Transverse colon (tissue), 4 donors: ENCODE measurements around the gene PDE4D. TPM values are rescaled to one million over a fixed set of nuclear protein-coding genes. Genes with fewer than 3 reads are reported as not detected.
"Not testable (repeated sequence)": the region's sequence is repeated elsewhere in the genome, so short reads cannot be mapped to it uniquely, and the experiment has no call there.

ENCODE experiments used
- DNase-seq: peaks from one replicate; pipeline ENCODE4 v3.0.0-alpha.2; 2019
- H3K27ac ChIP-seq, 4 donors: fragments of 200-600 bp; sonication (generic); 2 replicates each; pipeline ENCODE4 v1.5.1; 2016 to 2018; ENCODE audit warnings: inconsistent platforms in 4 of 4
- H3K27me3 ChIP-seq: fragments of 200-600 bp; sonication (generic); 2 replicates; pipeline ENCODE4 v1.5.1; 2017; ENCODE audit warnings: inconsistent platforms
- H3K36me3 ChIP-seq, 4 donors: fragments of 200-600 bp; sonication (generic); 2 replicates each; pipeline ENCODE4 v1.5.1; 2017 to 2019; ENCODE audit warnings: inconsistent platforms in 4 of 4
- H3K4me1 ChIP-seq, 4 donors: fragments of 200-600 bp; sonication (generic); 2 replicates each; pipeline ENCODE4 v1.5.1; 2017 to 2020; ENCODE audit warnings: inconsistent platforms in 4 of 4
- H3K4me3 ChIP-seq, 4 donors: fragments of 200-600 bp; sonication (generic); 1 replicate in 1 of 4; 2 replicates in 3 of 4; pipeline versions ENCODE4 v1.5.1 to v1.6.1; 2017 to 2019; ENCODE audit warnings: inconsistent platforms in 4 of 4
- H3K9me3 ChIP-seq, 2 donors: fragments of 200-600 bp; sonication (generic); 2 replicates each; pipeline ENCODE4 v1.5.1; 2017 to 2019; ENCODE audit warnings: inconsistent platforms in 2 of 2
- CTCF ChIP-seq, 5 experiments: fragments of 200-600 bp in 3 of 5; fragments of 450-650 bp in 2 of 5; sonication (generic) in 3 of 5; IDR thresholded peaks; 1 replicate in 2 of 5; 2 replicates in 3 of 5; pipeline ENCODE4 v1.5.1; 2016 to 2017; ENCODE audit warnings: antibody characterized with exemption in 5 of 5, inconsistent platforms in 3 of 5, mild to moderate bottlenecking in 2 of 5, moderate library complexity in 1 of 5
- EP300 ChIP-seq: sonication (generic); formaldehyde crosslinking; IDR thresholded peaks from one replicate; pipeline ENCODE4 v1.6.1; 2017; ENCODE audit warnings: antibody characterized with exemption, low read depth
- POLR2A ChIP-seq: fragments of 450-650 bp; IDR thresholded peaks from one replicate; pipeline ENCODE4 v1.6.1; 2016; ENCODE audit warnings: antibody characterized with exemption, mild to moderate bottlenecking, moderate library complexity
- POLR2AphosphoS5 ChIP-seq, 3 donors: sonication (generic); formaldehyde crosslinking; IDR thresholded peaks; one replicate each; pipeline ENCODE4 v1.6.1; 2016; ENCODE audit warnings: antibody characterized with exemption in 3 of 3
- WGBS, 2 donors: methylation state at CpG; one replicate each; pipeline ENCODE4 v1.1.5; 2018; ENCODE audit warnings: low coverage in 1 of 2; 5-methylcytosine and 5-hydroxymethylcytosine counted together
- in situ Hi-C, 4 donors: fragments of 200-750 bp; cut with MboI; loops; one replicate each; pipeline versions ENCODE4 v1.15.0 to v1.15.1; 2017; ENCODE audit warnings: low sequenced_read_pairs in 3 of 4, low pct_ligation_motif_present in 1 of 4, low pct_unique_long_range_greater_than_20kb in 1 of 4
- intact Hi-C: fragments of 100-400 bp; cut with DNase I; formaldehyde crosslinking; loops from one replicate; pipeline ENCODE4 v1.15.1; 2023; ENCODE audit warnings: low total_unique reads
- total RNA-seq, 4 donors: library from RNA; depleted of rRNA; stranded (reverse); fragments of >200 nt; gene quantifications; one replicate each; pipeline ENCODE4 v1.1.0, GENCODE V29; 2016

Gene PDE4D
- total RNA-seq, 4 donors from 2014 or later = 47.0 to 302 (median 73.6) TPM

DNA sequence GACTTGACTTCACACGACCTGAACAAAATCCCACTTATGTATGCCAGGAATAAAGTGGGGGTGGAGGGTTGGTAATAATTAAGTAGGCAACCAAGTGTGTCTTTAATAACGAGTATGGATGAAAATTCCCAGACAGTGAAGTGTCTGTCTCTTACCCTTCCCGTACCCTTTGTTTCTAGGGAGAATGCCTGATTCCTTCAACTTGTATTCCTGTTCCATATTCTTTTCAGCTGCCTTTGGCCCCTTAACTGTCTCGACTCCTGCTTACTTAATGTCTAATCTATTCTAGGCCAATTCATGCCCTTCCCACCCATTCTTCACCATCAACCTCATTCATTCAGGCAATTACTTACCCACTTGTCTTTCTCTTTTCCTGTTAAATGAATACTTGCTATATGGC is 930.2 kb downstream of the PDE4D start:
- 66 to 83% methylated on average over 3 to 4 of the region's 4 CpGs for WGBS, 2 donors

DNA sequence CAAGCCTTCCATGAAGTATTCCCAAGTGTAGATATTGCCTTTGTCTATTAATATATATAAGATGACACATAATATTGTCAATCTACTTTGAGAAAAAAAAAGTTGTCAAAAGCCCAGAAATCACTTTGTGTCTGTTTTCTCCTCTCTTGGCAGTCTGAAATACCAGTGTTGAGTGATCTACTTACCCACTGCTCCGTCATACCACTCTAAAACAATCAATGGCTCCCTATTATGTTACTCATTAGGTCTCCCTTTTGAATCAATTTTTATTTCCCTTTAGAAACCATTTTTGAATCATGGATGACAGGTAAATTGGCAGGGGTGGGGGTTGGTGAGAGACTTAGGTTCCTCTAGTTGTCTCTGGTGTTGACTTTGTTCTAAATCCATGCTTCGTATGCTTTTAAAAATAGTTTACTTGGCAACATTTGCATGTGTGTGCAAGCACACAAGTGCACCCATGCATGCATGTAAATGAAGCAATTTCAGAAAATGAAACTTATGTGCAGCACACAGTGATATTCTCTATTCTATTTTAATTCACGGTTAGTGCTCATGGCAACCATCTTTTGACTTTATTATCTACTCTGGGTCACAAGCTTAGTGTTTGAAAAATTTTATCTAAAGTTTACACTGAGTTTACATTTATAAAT is 931.8 kb downstream of the PDE4D start:
- WGBS, 2 donors = 81 to 88% methylated on average over 3 of the region's 3 CpGs
- Histone ChIP-seq H3K27me3 (no peaks in the 10 kb centered on the region), H3K4me1 (no peaks in the 10 kb centered on the region), H3K36me3 (no peaks in the 10 kb centered on the region), H3K27ac (no peak overlapping the region), H3K9me3 (no peaks in the 10 kb centered on the region), H3K4me3 (no peak overlapping the region)
- TF ChIP-seq POLR2AphosphoS5 (IDR thresholded peaks at IDR 0.05) = no peak
- TF ChIP-seq CTCF (IDR thresholded peaks at IDR 0.05) = no peak
- TF ChIP-seq POLR2A = no peak
- TF ChIP-seq EP300 = no peak
- in situ Hi-C loops (no loop called here), intact Hi-C loops (no loop called here)
- no peak for DNase-seq

More for the DNA sequence above, 930.2 kb downstream of the PDE4D start:
- Histone ChIP-seq H3K27ac (no peak overlapping the region), H3K9me3 (no peaks in the 10 kb centered on the region), H3K36me3 (no peaks in the 10 kb centered on the region), H3K27me3 (no peaks in the 10 kb centered on the region), H3K4me3 (no peak overlapping the region), H3K4me1 (no peaks in the 10 kb centered on the region)
- in situ Hi-C loops (no loop called here), intact Hi-C loops (no loop called here)
- no peak for TF ChIP-seq POLR2AphosphoS5 (IDR thresholded peaks at IDR 0.05)
- no peak for TF ChIP-seq CTCF (IDR thresholded peaks at IDR 0.05)
- no peak for TF ChIP-seq EP300
- TF ChIP-seq POLR2A = no peak
- DNase-seq = no peak

DNA sequence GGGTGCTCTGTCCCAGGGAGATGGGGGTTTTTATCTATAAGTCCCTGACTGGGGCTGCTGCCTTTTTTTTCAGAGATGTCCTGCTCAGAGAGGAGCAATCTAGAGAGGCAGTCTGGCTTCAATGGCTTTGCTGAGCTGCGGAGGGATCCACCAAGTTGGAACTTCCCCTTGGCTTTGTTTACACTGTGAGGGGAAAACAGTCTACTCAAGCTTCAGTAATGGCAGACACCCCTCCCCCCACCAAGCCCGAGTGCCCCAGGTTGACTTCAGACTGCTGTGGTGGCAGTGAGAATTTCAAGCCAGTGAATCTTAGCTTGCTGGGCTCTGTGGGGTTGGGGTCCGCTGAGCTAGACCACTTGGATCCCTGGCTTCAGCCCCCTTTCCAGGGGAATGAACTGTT is 934.8 kb downstream of the PDE4D start:
- in situ Hi-C loops = no loop called here
- Histone ChIP-seq H3K27ac (no peak overlapping the region), H3K9me3 (no peaks in the 10 kb centered on the region), H3K4me1 (no peaks in the 10 kb centered on the region), H3K4me3 (no peak overlapping the region), H3K27me3 (no peaks in the 10 kb centered on the region), H3K36me3 (no peaks in the 10 kb centered on the region)
- intact Hi-C loops = no loop called here
- 80% methylated on average over 3 of the region's 3 CpGs; no CpG with 5 or more reads in 1 of the 2 donors for WGBS, 2 donors
- TF ChIP-seq EP300 = no peak
- no peak for TF ChIP-seq POLR2AphosphoS5 (IDR thresholded peaks at IDR 0.05)
- no peak for TF ChIP-seq POLR2A
- TF ChIP-seq CTCF (IDR thresholded peaks at IDR 0.05) = no peak
- no peak for DNase-seq

DNA sequence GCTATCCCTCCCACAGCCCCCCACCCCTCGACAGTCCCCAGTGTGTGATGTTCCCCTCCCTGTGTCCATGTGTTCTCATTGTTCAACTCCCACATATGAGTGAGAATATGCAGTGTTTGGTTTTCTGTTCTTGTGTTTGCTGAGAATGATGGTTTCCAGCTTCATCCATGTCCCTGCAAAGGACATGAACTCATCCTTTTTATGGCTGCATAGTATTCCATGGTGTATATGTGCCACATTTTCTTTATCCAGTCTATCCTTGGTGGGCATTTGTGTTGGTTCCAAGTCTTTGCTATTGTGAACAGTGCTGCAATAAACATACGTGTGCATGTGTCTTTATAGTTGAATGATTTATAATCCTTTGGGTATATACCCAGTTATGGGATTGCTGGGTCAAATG is 940.3 kb downstream of the PDE4D start:
- in situ Hi-C loops = not testable (repeated sequence)

DNA sequence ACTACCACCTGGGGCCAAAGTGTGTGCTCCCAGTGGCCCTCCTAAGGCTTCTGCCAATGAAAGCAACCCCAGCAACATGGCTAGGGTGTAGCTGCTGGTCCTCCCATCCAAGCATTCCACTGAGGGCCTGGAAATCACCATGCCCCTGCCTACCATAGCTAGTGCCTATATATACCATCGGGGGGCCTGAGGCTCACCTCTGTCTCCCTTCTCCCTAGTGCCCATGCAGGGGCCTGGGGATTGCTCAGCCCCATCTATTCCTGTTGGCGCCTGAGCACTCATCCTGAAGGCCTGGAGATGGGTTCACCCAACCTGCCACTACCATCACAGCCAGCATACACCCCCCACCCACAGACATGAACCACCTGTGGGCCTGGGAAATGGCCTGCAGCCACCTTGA is 943.3 kb downstream of the PDE4D start:
- DNase-seq = no peak
- in situ Hi-C loops = no loop called here
- H3K4me1 ChIP-seq = no peaks in the 10 kb centered on the region
- no peaks in the 10 kb centered on the region for H3K9me3 ChIP-seq
- WGBS, 2 donors = 81% methylated on average over 2 of the region's 2 CpGs; no CpG with 5 or more reads in 1 of the 2 donors
- no peaks in the 10 kb centered on the region for H3K36me3 ChIP-seq
- no peak overlapping the region for H3K27ac ChIP-seq
- intact Hi-C loops = no loop called here
- TF ChIP-seq POLR2AphosphoS5 (IDR thresholded peaks at IDR 0.05) = no peak
- TF ChIP-seq EP300 = no peak
- TF ChIP-seq CTCF (IDR thresholded peaks at IDR 0.05) = no peak
- no peak for TF ChIP-seq POLR2A
- no peaks in the 10 kb centered on the region for H3K27me3 ChIP-seq
- no peak overlapping the region for H3K4me3 ChIP-seq

More for the DNA sequence above, 940.3 kb downstream of the PDE4D start:
- H3K27me3 ChIP-seq, intact Hi-C loops, H3K27ac ChIP-seq, H3K4me1 ChIP-seq, H3K4me3 ChIP-seq, DNase-seq, H3K9me3 ChIP-seq, H3K36me3 ChIP-seq: not testable (repeated sequence)
- WGBS, 2 donors = 80 to 84% methylated on average over 1 to 2 of the region's 2 CpGs
